GM12878 (cell line): Measurements from ENCODE around the gene P2RX1. TPM values are rescaled to one million over a fixed set of nuclear protein-coding genes. Genes with fewer than 3 reads are reported as not detected.
A peak's percentile ranks its signal among the peaks of the same experiment; 100 is the strongest.

ENCODE experiments used
- ATAC-seq: fragments of 200-7000 bp; cut with Tn5 transposase; 3 replicates; pipeline ENCODE4 v1.9.1; 2020; ENCODE audit warnings: mild to moderate bottlenecking, moderate library complexity
- BruUV-seq: library from RNA; stranded (reverse); fragments of 400-500 nt; replicated peaks from 2 replicates; lab custom pipeline; 2021; lab: Mats Ljungman, UMichigan
- CTCF ChIA-PET: fragments of 300-600 bp; sonication (Branson Sonifier 250); formaldehyde crosslinking; extraction: SDS; loops from one replicate; lab custom pipeline; 2021; ENCODE audit warnings: inconsistent platforms; lab: Yijun Ruan, JAX
- POLR2A ChIA-PET: fragments of 350-600 bp; formaldehyde crosslinking; extraction: SDS; loops from one replicate; lab custom pipeline; 2021; ENCODE audit warnings: inconsistent platforms; lab: Charles Lee
- RAD21 ChIA-PET: fragments of 300-600 bp; sonication (Branson Sonifier 250); formaldehyde crosslinking; loops from one replicate; lab custom pipeline; 2023; ENCODE audit warnings: antibody characterized with exemption; ENCODE audit not compliant: unreplicated experiment; lab: Charles Lee
- SMC1A ChIA-PET: fragments of 300-600 bp; sonication (Branson Sonifier 250); formaldehyde crosslinking; loops from one replicate; lab custom pipeline; 2023; ENCODE audit not compliant: unreplicated experiment, uncharacterized antibody; lab: Charles Lee
- DNase-seq: peaks from one replicate; pipeline ENCODE4 v3.0.0-alpha.2; 2011; ENCODE audit warnings: low read depth, low spot score
- FAIRE-seq: peaks from 3 replicates; lab custom pipeline; 2011; peaks lifted over from hg19 to GRCh38; lab: Jason Lieb, UNC
- H2AFZ ChIP-seq: 2 replicates; pipeline ENCODE4 v1.6.0; 2011; ENCODE audit warnings: low read depth, low read length, control low read depth; ENCODE audit not compliant: control insufficient read depth
- H3K27ac ChIP-seq: 2 replicates; pipeline ENCODE4 v1.5.1; 2011; ENCODE audit warnings: control low read depth; ENCODE audit not compliant: control insufficient read depth, insufficient read depth
- H3K27me3 ChIP-seq, 2 experiments: replicated peaks in 1 of 2; 2 replicates each; pipeline versions ENCODE4 v1.6.0 to v1.6.1; 2011; ENCODE audit warnings: low read length in 1 of 2; ENCODE audit not compliant: control insufficient read depth in 2 of 2, insufficient read depth in 2 of 2
- H3K36me3 ChIP-seq, 2 experiments: 2 replicates each; pipeline ENCODE4 v1.5.1; 2011; ENCODE audit warnings: low read length in 1 of 2; ENCODE audit not compliant: control insufficient read depth in 2 of 2, insufficient read depth in 2 of 2
- H3K4me1 ChIP-seq: 2 replicates; pipeline ENCODE4 v1.6.1; 2011; ENCODE audit warnings: mild to moderate bottlenecking, low read length, moderate library complexity, mixed read lengths; ENCODE audit not compliant: control insufficient read depth, insufficient read depth
- H3K4me2 ChIP-seq: 2 replicates; pipeline ENCODE4 v1.6.0; 2011; ENCODE audit warnings: control low read depth; ENCODE audit not compliant: control insufficient read depth, insufficient read depth
- H3K4me3 ChIP-seq: fragments of 200-600 bp; sonication (generic); 2 replicates; pipeline ENCODE4 v1.5.1; 2016
- H3K79me2 ChIP-seq: 2 replicates; pipeline ENCODE4 v1.6.0; 2011; ENCODE audit warnings: low read length; ENCODE audit not compliant: control insufficient read depth, insufficient read depth
- H3K9ac ChIP-seq: 2 replicates; pipeline ENCODE4 v1.8.0; 2011; ENCODE audit warnings: low read length, control low read depth, mixed read lengths; ENCODE audit not compliant: control insufficient read depth, insufficient read depth
- H3K9me3 ChIP-seq: replicated peaks from 3 replicates; pipeline ENCODE4 v1.5.1; 2011; ENCODE audit warnings: mild to moderate bottlenecking, low read length; ENCODE audit not compliant: control insufficient read depth, insufficient read depth
- H4K20me1 ChIP-seq: 2 replicates; pipeline ENCODE4 v1.6.0; 2011; ENCODE audit not compliant: control insufficient read depth, insufficient read depth
- ATF2 ChIP-seq: IDR thresholded peaks from 2 replicates; pipeline ENCODE4 v1.6.1; 2012; ENCODE audit warnings: low read length, inconsistent platforms
- ETV6 ChIP-seq, 2 experiments: fragments of 450-650 bp in 1 of 2; IDR thresholded peaks in 1 of 2; conservative IDR thresholded peaks in 1 of 2; 2 replicates each; pipeline ENCODE4 v1.6.1; 2014; ENCODE audit warnings: antibody characterized with exemption in 1 of 2, borderline replicate concordance in 1 of 2, low read depth in 1 of 2, mild to moderate bottlenecking in 1 of 2, moderate library complexity in 1 of 2
- FOXK2 ChIP-seq: fragments of 450-650 bp; IDR thresholded peaks from 2 replicates; pipeline ENCODE4 v1.6.1; 2017; ENCODE audit warnings: mild to moderate bottlenecking, moderate library complexity
- NBN ChIP-seq: fragments of 450-650 bp; IDR thresholded peaks from 2 replicates; pipeline ENCODE4 v1.6.1; 2016
- SUZ12 ChIP-seq: fragments of 200-600 bp; sonication (generic); IDR thresholded peaks from one replicate; pipeline ENCODE4 v1.6.1; 2018; ENCODE audit warnings: antibody characterized with exemption, mild to moderate bottlenecking; ENCODE audit not compliant: unreplicated experiment
- ZNF274 ChIP-seq: IDR thresholded peaks from one replicate; pipeline ENCODE4 v1.8.0; 2011; ENCODE audit not compliant: insufficient read length, insufficient read depth
- WGBS: methylation state at CpG from one replicate; pipeline ENCODE4 v1.1.6; 2016; ENCODE audit warnings: low lambda C conversion rate; ENCODE audit not compliant: insufficient replicate concordance, insufficient coverage; ENCODE audit errors: missing lambda C conversion rate; 5-methylcytosine and 5-hydroxymethylcytosine counted together
- in situ Hi-C: fragments of 300-500 bp; cut with MboI; formaldehyde crosslinking; loops from 9 replicates; pipeline ENCODE4 v1.14.3; 2018; ENCODE audit warnings: mixed read lengths
- intact Hi-C: fragments of 100-400 bp; cut with micrococcal nuclease; formaldehyde crosslinking; loops from one replicate; pipeline ENCODE4 v1.14.2; 2022; ENCODE audit not compliant: unreplicated experiment
- polyA plus RNA-seq, 11 experiments: library from polyadenylated mRNA; depleted of rRNA in 4 of 11; unstranded in 6 of 11; stranded (reverse) in 5 of 11; fragments of >200 nt; fragmentation: Nextera tagmentation in 4 of 11; fragmentation: Illumina TruSeq in 1 of 11; extraction: Ambion mirVana in 4 of 11; extraction: Trizol in 1 of 11; gene quantifications; 1 replicate in 1 of 11; 2 replicates in 10 of 11; pipeline versions ENCODE4 v1.2.1 to v1.2.3, GENCODE V29; 2011 to 2016; ENCODE audit warnings: inconsistent platforms in 2 of 11, missing spikeins in 2 of 11, low read depth in 1 of 11
- total RNA-seq, 4 experiments: library from RNA; depleted of rRNA in 3 of 4; stranded (reverse); fragments of >200 nt in 3 of 4; fragmentation: Illumina TruSeq in 1 of 4; extraction: Trizol in 1 of 4; gene quantifications; 2 replicates each; pipeline versions ENCODE4 v1.2.1 to v1.2.3, GENCODE V29; 2013 to 2021

The P2RX1 gene
- total and polyA plus RNA-seq, 10 of the 15 experiments (the other 5 are each of a cell fraction or from before 2014, with no cell fraction given) = 0.12 to 6.2 (median 3.4) TPM

DNA sequence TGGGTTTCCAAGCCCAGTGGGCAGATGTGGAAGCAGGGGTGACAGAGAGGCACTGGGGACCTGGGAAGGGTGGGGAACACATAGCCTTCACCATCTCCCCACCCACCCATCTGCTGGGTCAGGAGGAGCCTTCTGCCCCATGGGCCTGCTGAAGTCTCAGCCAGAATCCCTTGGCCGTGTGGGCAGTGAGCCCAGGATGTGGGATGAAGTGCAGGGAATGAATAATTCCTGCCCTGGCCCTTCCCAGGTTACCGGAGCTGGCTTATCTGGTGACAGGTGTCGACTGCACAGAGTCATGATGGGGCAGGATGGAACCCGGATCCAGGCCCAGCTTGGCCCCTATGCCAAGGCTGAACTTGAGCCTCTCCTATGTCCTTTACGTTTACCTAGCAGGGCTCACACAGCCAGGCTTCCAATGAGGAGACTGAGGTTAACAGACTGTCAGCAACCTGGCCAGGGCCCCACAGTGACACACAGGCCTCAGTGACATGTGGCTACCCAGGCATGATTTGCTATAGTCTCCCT is 30.5 kb upstream of the P2RX1 start (continued):
- TF ChIP-seq FOXK2 = no peak

GRCh38 chr17:3944485-3945388 is 28.5 kb upstream of the P2RX1 start:
- WGBS = 85% methylated on average over 35 of the region's 68 CpGs
- Histone ChIP-seq H3K4me3 (no peak overlapping the region), H4K20me1 (no peaks in the 10 kb centered on the region), H3K9me3 (no peaks in the 10 kb centered on the region; the same call in 2 of the 3 replicates), H3K27me3 (no peaks in the 10 kb centered on the region), H3K4me1 (no peaks in the 10 kb centered on the region), H3K9ac (no peak overlapping the region), H3K27ac (no peak overlapping the region), H2AFZ (no peak overlapping the region), H3K4me2 (no peak overlapping the region), H3K79me2 (no peaks in the 10 kb centered on the region), H3K36me3 (peaks cover 16 to 38% of the 10 kb centered on the region in 2 experiments)
- peak; percentile 79 for ATAC-seq
- ChIA-PET CTCF (interaction anchor here (1.5 kb wide), 1 partner anchor 60 kb away, joined by 3 read pairs; no protein-coding TSS in a partner anchor), RAD21 (no interaction called here), POLR2A (no interaction called here), SMC1A (no interaction called here)
- BruUV-seq = no TSS peak
- intact Hi-C loops = no loop called here
- no peak for FAIRE-seq
- TF ChIP-seq ZNF274 (no peak), NBN (no peak), ATF2 (no peak), SUZ12 (no peak), ETV6 (conservative IDR thresholded peaks at IDR 0.05 in 1 of 2, IDR thresholded peaks at IDR 0.05 in 1 of 2; ENCODE audit: borderline replicate concordance in 1 of 2, low read depth in 1 of 2) (no peak)
- DNase-seq = no peak
- in situ Hi-C loops = no loop called here
